K562 (cell line): ENCODE data around the gene PINK1. TPM values are rescaled to one million over a fixed set of nuclear protein-coding genes. Genes with fewer than 3 reads are reported as not detected.

Source experiments
- ATAC-seq: fragments of 200-7000 bp; cut with Tn5 transposase; 3 replicates; pipeline ENCODE4 v1.9.1; 2020; ENCODE audit warnings: moderate library complexity
- BruUV-seq: library from RNA; stranded (reverse); fragments of 400-500 nt; replicated peaks from 2 replicates; lab custom pipeline; 2021; lab: Mats Ljungman, UMichigan
- CTCF ChIA-PET: fragments of 300-600 bp; formaldehyde crosslinking; extraction: SDS; loops from one replicate; lab custom pipeline; 2021; ENCODE audit warnings: low intra/inter-chr PET ratio; lab: Yijun Ruan, JAX
- POLR2A ChIA-PET: fragments of 300-600, 350-650 bp; sonication (Branson Sonifier 250); formaldehyde crosslinking; extraction: SDS; loops from one replicate; lab custom pipeline; 2021; ENCODE audit warnings: antibody characterized with exemption, inconsistent platforms; lab: Yijun Ruan, JAX
- DNase-seq, 4 experiments: peaks; one replicate each; pipeline versions ENCODE4 v3.0.0 to v3.0.0-alpha.2; 2011 to 2018; ENCODE audit warnings: low spot score in 3 of 4, mixed read lengths in 3 of 4; ENCODE audit errors: extremely low read depth in 1 of 4
- FAIRE-seq: peaks from 2 replicates; lab custom pipeline; 2011; peaks lifted over from hg19 to GRCh38; lab: Jason Lieb, UNC
- H2AFZ ChIP-seq: 2 replicates; pipeline ENCODE4 v1.6.0; 2011; ENCODE audit warnings: low read depth, low read length, control low read depth, inconsistent platforms
- H3K27ac ChIP-seq: fragments of 200-600 bp; 3 replicates; pipeline ENCODE4 v1.8.0; 2011; ENCODE audit warnings: low read depth, mild to moderate bottlenecking, control low read depth, inconsistent platforms, low read length, moderate library complexity, mixed read lengths; ENCODE audit errors: extremely low read depth
- H3K27me3 ChIP-seq, 2 experiments: fragments of 300-600 bp in 1 of 2; 2 replicates in 1 of 2; 3 replicates in 1 of 2; pipeline versions ENCODE4 v1.6.0 to v1.8.0; 2011; ENCODE audit warnings: inconsistent platforms in 2 of 2, low read length in 2 of 2, mild to moderate bottlenecking in 1 of 2, mixed read lengths in 1 of 2, moderate library complexity in 1 of 2; ENCODE audit not compliant: control insufficient read depth in 2 of 2, insufficient read depth in 2 of 2
- H3K36me3 ChIP-seq: fragments of 300-600 bp; 3 replicates; pipeline ENCODE4 v1.8.0; 2011; ENCODE audit warnings: mild to moderate bottlenecking, low read length, inconsistent platforms; ENCODE audit not compliant: control insufficient read depth, insufficient read depth
- H3K4me1 ChIP-seq, 2 experiments: fragments of 200-600 bp in 1 of 2; replicated peaks in 1 of 2; 2 replicates in 1 of 2; 3 replicates in 1 of 2; pipeline versions ENCODE4 v1.5.1 to v1.8.0; 2011; ENCODE audit warnings: inconsistent platforms in 2 of 2, low read length in 2 of 2, mild to moderate bottlenecking in 1 of 2, mixed read lengths in 1 of 2, moderate library complexity in 1 of 2; ENCODE audit not compliant: control insufficient read depth in 2 of 2, insufficient read depth in 2 of 2
- H3K4me2 ChIP-seq: 2 replicates; pipeline ENCODE4 v1.6.1; 2011; ENCODE audit warnings: low read length, control low read depth, inconsistent platforms, mixed read lengths; ENCODE audit not compliant: insufficient read depth
- H3K4me3 ChIP-seq: fragments of 200-600 bp; sonication (generic), shearing (Covaris generic); 2 replicates; pipeline ENCODE4 v1.5.1; 2016; ENCODE audit warnings: control low read depth, inconsistent platforms
- H3K79me2 ChIP-seq: fragments of 200-600 bp; 3 replicates; pipeline ENCODE4 v1.8.0; 2011; ENCODE audit warnings: low read length, inconsistent platforms; ENCODE audit not compliant: control insufficient read depth, insufficient read depth
- H3K9ac ChIP-seq, 2 experiments: 2 replicates each; pipeline versions ENCODE4 v1.6.0 to v1.6.1; 2011; ENCODE audit warnings: low read depth in 2 of 2, low read length in 2 of 2, control low read depth in 1 of 2, inconsistent platforms in 1 of 2, mild to moderate bottlenecking in 1 of 2, mixed read lengths in 1 of 2; ENCODE audit not compliant: insufficient read depth in 1 of 2
- H3K9me1 ChIP-seq: one replicate; pipeline ENCODE4 v1.6.0; 2011; ENCODE audit warnings: inconsistent platforms, mild to moderate bottlenecking, low read length, moderate library complexity; ENCODE audit not compliant: control insufficient read depth, insufficient read depth
- H3K9me3 ChIP-seq: replicated peaks from 2 replicates; pipeline ENCODE4 v1.5.1; 2011; ENCODE audit warnings: low read depth, low read length, inconsistent platforms; ENCODE audit not compliant: control insufficient read depth, insufficient read depth
- H4K20me1 ChIP-seq: replicated peaks from 2 replicates; pipeline ENCODE4 v1.6.1; 2011; ENCODE audit warnings: low read length, inconsistent platforms, mixed read lengths; ENCODE audit not compliant: control insufficient read depth, insufficient read depth
- ARID3B ChIP-seq: fragments of 250-450 bp; sonication (Bioruptor Pico); IDR thresholded peaks from 2 replicates; pipeline ENCODE4 v1.4.0; 2020; ENCODE audit warnings: borderline replicate concordance
- PCBP1 ChIP-seq: fragments of 200-400 bp; formaldehyde crosslinking; IDR thresholded peaks from 2 replicates; pipeline ENCODE4 v1.6.1; 2018; ENCODE audit warnings: mild to moderate bottlenecking, low read depth, low read length; ENCODE audit not compliant: poor library complexity, severe bottlenecking
- RAD51 ChIP-seq: fragments of 450-650 bp; IDR thresholded peaks from 2 replicates; pipeline ENCODE4 v1.7.1; 2016; ENCODE audit warnings: low read depth, mild to moderate bottlenecking, borderline replicate concordance
- TFE3 ChIP-seq: fragments of 450-650 bp; formaldehyde crosslinking; IDR thresholded peaks from 2 replicates; pipeline ENCODE4 v1.4.0; 2020; ENCODE audit warnings: mild to moderate bottlenecking, mixed read lengths
- USF2 ChIP-seq: sonication (generic); formaldehyde crosslinking; IDR thresholded peaks from 2 replicates; pipeline ENCODE4 v1.5.0; 2020; ENCODE audit warnings: missing genetic modification reagents
- WGBS: fragments of 100-300 bp; shearing (Covaris generic); methylation state at CpG from one replicate; pipeline ENCODE4 v1.1.6; 2016; ENCODE audit warnings: low coverage, mixed read lengths; ENCODE audit not compliant: insufficient coverage; ENCODE audit errors: missing lambda C conversion rate; 5-methylcytosine and 5-hydroxymethylcytosine counted together
- in situ Hi-C: fragments of 300-500 bp; cut with MboI; formaldehyde crosslinking; loops from 4 replicates; pipeline ENCODE4 v1.15.0; 2018; ENCODE audit warnings: inconsistent platforms, mixed read lengths
- intact Hi-C: fragments of 100-400 bp; cut with micrococcal nuclease; formaldehyde crosslinking; loops from 2 replicates; pipeline ENCODE4 v1.14.2; 2022
- polyA plus RNA-seq, 8 experiments: library from polyadenylated mRNA; depleted of rRNA in 4 of 8; stranded (reverse) in 5 of 8; unstranded in 3 of 8; fragments of >200 nt; fragmentation: Nextera tagmentation in 2 of 8; fragmentation: Illumina TruSeq in 1 of 8; extraction: Ambion mirVana in 2 of 8; extraction: Trizol in 1 of 8; gene quantifications; 2 replicates each; pipeline versions ENCODE4 v1.2.1 to v1.2.3, GENCODE V29; 2011 to 2014; ENCODE audit warnings: inconsistent platforms in 1 of 8, missing spikeins in 1 of 8
- total RNA-seq, 7 experiments: library from RNA; depleted of rRNA in 6 of 7; stranded (reverse); fragments of >200 nt in 6 of 7; fragmentation: Illumina TruSeq in 2 of 7; extraction: Trizol in 2 of 7; gene quantifications; 2 replicates each; pipeline versions ENCODE4 v1.2.1 to v1.2.3, GENCODE V29; 2011 to 2021; ENCODE audit warnings: low replicate concordance in 1 of 7

Gene PINK1
- total and polyA plus RNA-seq, 9 of the 15 experiments (the other 6 are each of a cell fraction or from before 2014, with no cell fraction given), result 1.5 to 11.3 (median 6.8) TPM

GRCh38 chr1:20624709-20625108 is 8.5 kb upstream of the PINK1 start:
- intact Hi-C loops (no loop called here), in situ Hi-C loops (no loop called here)
- H3K27ac ChIP-seq, result no peak overlapping the region
- no peak overlapping the region for H3K4me2 ChIP-seq
- ATAC-seq, result no peak
- peaks cover 5 to 6% of the 10 kb centered on the region in 2 experiments; a peak in 3 of 5 replicates for H3K27me3 ChIP-seq
- H3K36me3 ChIP-seq, result no peaks in the 10 kb centered on the region
- H3K9me1 ChIP-seq, result no peaks in the 10 kb centered on the region
- no peaks in the 10 kb centered on the region for H3K9me3 ChIP-seq
- H3K79me2 ChIP-seq, result no peaks in the 10 kb centered on the region
- no peaks in the 10 kb centered on the region for H3K4me1 ChIP-seq
- POLR2A ChIA-PET, result interaction anchor here (0.6 to 1.3 kb wide), 2 partner anchors 9 to 152 kb away, joined by 3 to 4 read pairs; no protein-coding TSS in a partner anchor
- no peak overlapping the region for H2AFZ ChIP-seq
- FAIRE-seq, result no peak
- no peak overlapping the region for H3K9ac ChIP-seq
- BruUV-seq, result no TSS peak
- 12% methylated on average over 1 of the region's 1 CpG for WGBS
- TF ChIP-seq USF2 (CRISPR knock-in tag) (peak; percentile 48; the same call in 1 of the 2 replicates), RAD51 (peak; percentile 57; the same call in 1 of the 2 replicates), ARID3B (no peak), TFE3 (CRISPR knock-in tag) (peak; percentile 69), PCBP1 (no peak)
- no peaks in the 10 kb centered on the region for H4K20me1 ChIP-seq
- CTCF ChIA-PET, result no interaction called here
- H3K4me3 ChIP-seq, result no peak overlapping the region
- no peak for DNase-seq
